ENCODE measurements around the gene FOXN1. TPM values are rescaled to one million over a fixed set of nuclear protein-coding genes. Genes with fewer than 3 reads are reported as not detected.

The FOXN1 gene
- total and polyA plus RNA-seq, 10 of the 15 experiments (the other 5 are each of a cell fraction or from before 2014, with no cell fraction given): not detected

DNA sequence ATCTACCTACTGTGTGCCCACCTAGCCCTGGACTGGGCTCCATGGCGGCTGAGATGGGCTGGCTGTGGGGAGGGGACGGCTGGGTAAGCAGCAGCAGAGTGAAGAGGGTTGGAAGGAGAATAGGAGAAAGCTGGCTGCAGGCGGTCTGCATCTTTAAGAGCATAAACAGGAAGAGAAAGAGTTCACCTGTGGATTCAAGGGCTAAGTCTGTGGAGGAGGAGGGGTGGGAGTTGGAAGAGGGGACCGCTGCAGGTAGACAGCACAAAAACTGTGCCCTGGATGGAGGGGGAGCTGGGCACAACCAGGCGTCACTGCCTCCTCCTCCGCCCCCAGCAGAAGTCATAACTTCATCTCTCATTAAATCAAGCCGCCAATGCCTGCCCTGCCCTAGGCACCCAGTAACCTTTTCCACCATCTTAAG, 32.0 kb upstream of the FOXN1 start:
- ATAC-seq (no peak), DNase-seq (ENCODE audit: low read depth, low spot score) (no peak), FAIRE-seq (no peak)
- Histone ChIP-seq H3K4me2 (ENCODE audit: control insufficient read depth, insufficient read depth) (no peak overlapping the region), H3K27ac (ENCODE audit: control insufficient read depth, insufficient read depth) (no peak overlapping the region), H3K4me1 (ENCODE audit: control insufficient read depth, insufficient read depth, low read length) (peaks cover 51% of the 10 kb centered on the region), H2AFZ (ENCODE audit: control insufficient read depth, low read depth, low read length) (peak overlapping the region; percentile 19), H3K4me3 (no peak overlapping the region), H3K27me3 (replicated peaks in 1 of 2; ENCODE audit: control insufficient read depth in 2 of 2, insufficient read depth in 2 of 2, low read length in 1 of 2) (no peaks in the 10 kb centered on the region), H3K9ac (ENCODE audit: control insufficient read depth, insufficient read depth, low read length) (no peak overlapping the region), H3K9me3 (replicated peaks; ENCODE audit: control insufficient read depth, insufficient read depth, low read length) (no peaks in the 10 kb centered on the region), H3K79me2 (ENCODE audit: control insufficient read depth, insufficient read depth, low read length) (no peaks in the 10 kb centered on the region), H4K20me1 (ENCODE audit: control insufficient read depth, insufficient read depth) (0 out of 2 replicates have a peak, but pooled peaks cover 3% of the 10 kb centered on the region), H3K36me3 (ENCODE audit: control insufficient read depth in 2 of 2, insufficient read depth in 2 of 2, low read length in 1 of 2) (no peaks in the 10 kb centered on the region)
- ChIA-PET SMC1A (ENCODE audit: uncharacterized antibody, unreplicated experiment) (no interaction called here), POLR2A (no interaction called here), CTCF (no interaction called here), RAD21 (ENCODE audit: unreplicated experiment) (interaction anchor here (1.0 kb wide), 1 partner anchor 265 kb away, joined by 3 read pairs; no protein-coding TSS in a partner anchor)
- BruUV-seq (replicated peaks): no TSS peak
- TF ChIP-seq BACH1 (IDR thresholded peaks at IDR 0.05; ENCODE audit: borderline replicate concordance): no peak
- TF ChIP-seq, protein P1, sequence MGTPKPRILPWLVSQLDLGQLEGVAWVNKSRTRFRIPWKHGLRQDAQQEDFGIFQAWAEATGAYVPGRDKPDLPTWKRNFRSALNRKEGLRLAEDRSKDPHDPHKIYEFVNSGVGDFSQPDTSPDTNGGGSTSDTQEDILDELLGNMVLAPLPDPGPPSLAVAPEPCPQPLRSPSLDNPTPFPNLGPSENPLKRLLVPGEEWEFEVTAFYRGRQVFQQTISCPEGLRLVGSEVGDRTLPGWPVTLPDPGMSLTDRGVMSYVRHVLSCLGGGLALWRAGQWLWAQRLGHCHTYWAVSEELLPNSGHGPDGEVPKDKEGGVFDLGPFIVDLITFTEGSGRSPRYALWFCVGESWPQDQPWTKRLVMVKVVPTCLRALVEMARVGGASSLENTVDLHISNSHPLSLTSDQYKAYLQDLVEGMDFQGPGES (IDR thresholded peaks at IDR 0.05): no peak
- no peak for TF ChIP-seq HDAC6 (IDR thresholded peaks at IDR 0.05; ENCODE audit: unreplicated experiment)
- no peak for TF ChIP-seq KLF5 (IDR thresholded peaks at IDR 0.05; ENCODE audit: partially characterized antibody)
- no peak for TF ChIP-seq POLR2AphosphoS5 (IDR thresholded peaks at IDR 0.05; ENCODE audit: low read length)
- no peak for TF ChIP-seq IKZF2 (IDR thresholded peaks at IDR 0.05)
- TF ChIP-seq BRCA1 (IDR thresholded peaks at IDR 0.05; ENCODE audit: low read depth, low read length): no peak
- TF ChIP-seq ZNF622 (IDR thresholded peaks at IDR 0.05): no peak
- TF ChIP-seq RAD51 (IDR thresholded peaks at IDR 0.05): no peak
- TF ChIP-seq, protein P2, sequence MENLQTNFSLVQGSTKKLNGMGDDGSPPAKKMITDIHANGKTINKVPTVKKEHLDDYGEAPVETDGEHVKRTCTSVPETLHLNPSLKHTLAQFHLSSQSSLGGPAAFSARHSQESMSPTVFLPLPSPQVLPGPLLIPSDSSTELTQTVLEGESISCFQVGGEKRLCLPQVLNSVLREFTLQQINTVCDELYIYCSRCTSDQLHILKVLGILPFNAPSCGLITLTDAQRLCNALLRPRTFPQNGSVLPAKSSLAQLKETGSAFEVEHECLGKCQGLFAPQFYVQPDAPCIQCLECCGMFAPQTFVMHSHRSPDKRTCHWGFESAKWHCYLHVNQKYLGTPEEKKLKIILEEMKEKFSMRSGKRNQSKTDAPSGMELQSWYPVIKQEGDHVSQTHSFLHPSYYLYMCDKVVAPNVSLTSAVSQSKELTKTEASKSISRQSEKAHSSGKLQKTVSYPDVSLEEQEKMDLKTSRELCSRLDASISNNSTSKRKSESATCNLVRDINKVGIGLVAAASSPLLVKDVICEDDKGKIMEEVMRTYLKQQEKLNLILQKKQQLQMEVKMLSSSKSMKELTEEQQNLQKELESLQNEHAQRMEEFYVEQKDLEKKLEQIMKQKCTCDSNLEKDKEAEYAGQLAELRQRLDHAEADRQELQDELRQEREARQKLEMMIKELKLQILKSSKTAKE (IDR thresholded peaks at IDR 0.05; ENCODE audit: low read depth, poor library complexity, severe bottlenecking): no peak
- TF ChIP-seq SMARCA5 (IDR thresholded peaks at IDR 0.05): no peak
- no peak for TF ChIP-seq NR2F1 (conservative IDR thresholded peaks at IDR 0.05)
- intact Hi-C loops (cut with micrococcal nuclease; ENCODE audit: unreplicated experiment): no loop called here
- in situ Hi-C loops (cut with MboI): no loop called here
- 72% methylated on average over 6 of the region's 7 CpGs for WGBS (ENCODE audit: insufficient coverage, insufficient replicate concordance, low lambda C conversion rate, missing lambda C conversion rate)

Measured in GM12878 (cell line).